Measurements from ENCODE around the gene C4orf17.
A peak's percentile ranks its signal among the peaks of the same experiment; 100 is the strongest.

The C4orf17 gene

DNA sequence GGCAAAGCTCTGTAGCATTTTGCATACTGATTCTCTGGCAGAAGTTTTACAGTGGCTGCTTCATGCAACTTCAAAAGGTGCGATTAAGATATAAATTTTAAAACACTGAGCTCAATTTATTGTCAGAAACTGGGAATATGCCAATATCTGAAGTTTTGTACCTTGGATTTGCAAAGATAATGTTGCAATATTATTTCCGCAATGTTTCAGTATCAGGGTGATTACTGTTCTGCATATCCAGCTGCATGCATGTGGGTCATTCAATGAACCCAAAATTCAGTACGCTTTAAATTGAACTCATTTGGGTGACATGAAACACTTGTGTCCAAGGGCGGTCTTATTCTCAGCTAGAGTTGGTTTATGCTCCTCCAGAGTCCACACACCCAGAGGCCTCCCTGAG lies 26.9 kb downstream of the C4orf17 start:
- DNase-seq (ENCODE audit: low read depth in 2 of 2) = no peak

DNA sequence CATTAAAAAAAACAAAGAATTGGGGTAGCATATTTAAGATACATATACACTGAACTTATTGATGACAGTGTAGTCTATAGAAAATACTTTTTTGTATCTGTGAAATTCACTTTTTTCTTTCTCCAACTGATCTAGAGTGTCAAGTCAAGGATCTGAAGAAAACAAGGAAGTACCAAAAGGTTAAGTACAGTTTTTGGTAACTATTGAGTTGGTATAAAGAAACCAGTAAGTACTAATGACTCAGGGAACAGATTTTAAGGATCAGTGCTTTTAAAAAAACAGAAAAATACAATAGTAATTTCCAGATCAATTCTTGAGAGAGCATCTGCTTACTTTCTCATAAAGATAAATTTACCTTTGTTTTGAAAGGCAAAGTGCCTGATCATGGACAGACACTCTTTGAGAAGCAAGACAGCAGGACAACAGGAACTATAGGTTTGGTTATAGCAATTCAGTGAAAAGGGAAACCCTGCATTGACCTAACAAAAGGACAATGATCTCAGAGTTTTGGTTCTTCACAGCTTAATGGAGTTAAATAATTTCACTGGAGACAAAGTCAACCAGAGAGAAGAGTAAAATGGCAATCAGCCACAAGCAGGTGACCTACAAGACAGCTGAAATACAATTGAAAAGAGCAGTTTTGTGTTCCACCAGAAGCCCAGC lies 29.6 kb downstream of the C4orf17 start:
- DNase-seq (ENCODE audit: low read depth in 2 of 2) = no peak

DNA sequence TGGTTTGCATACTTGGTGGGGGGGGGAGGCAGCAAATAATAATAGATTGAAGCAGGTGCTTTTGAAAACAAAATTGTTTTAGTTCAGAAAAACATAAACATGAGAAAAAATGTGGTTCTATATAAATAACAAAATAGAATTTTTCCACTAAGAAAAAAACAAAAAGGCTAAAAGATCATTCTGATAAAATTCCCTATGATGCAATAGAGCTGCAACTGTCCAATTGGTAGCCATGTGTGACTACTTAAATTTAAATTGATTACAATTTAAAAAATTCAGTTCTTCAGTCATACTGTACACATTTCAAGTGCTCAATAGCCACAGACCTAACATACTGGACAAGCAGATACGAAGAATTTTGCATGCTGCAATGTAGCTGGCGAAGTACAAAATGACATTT lies 42.1 kb downstream of the C4orf17 start:
- no peak for DNase-seq (ENCODE audit: low read depth in 2 of 2)

DNA sequence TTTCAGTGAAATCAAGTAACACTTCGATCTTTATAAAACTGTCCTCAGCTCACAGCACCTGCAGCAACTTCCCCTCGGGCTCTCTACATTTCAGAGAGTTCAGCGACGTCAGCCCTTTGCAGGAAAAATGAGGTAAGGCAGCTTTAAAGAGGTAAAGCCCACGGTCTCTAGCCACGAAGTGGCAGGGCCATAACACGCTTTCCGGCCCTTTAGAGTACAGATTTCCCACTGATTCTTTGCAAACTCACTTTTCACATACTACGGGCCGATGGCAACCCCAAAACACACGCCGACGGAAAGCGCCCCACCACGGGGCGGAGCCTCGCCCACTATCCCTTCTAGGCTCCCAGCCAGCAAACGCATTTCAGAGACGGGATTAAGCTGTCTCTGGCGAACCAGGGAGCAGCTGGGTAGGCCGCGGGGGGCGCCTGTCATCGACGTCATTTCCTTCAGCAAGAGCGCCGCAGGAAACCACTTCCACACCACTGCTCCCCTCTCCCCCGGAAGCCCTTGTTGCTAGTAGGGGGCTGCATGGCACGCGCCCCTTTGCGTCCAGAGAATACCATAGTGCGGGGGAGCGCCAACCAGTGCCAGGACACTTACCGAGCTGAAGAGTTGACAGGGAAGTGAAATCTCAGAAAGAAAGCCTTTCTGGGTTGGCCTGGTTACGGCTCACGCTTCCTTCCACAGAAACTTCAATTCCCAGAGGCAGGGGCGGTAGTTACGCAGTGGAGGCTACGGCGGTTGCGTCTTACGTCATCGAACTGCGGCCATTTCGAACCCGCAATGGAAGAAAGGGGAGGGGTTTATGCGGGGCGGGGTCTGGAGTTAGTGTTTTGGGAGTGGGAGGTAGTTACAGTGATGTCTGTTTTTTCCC lies 52.7 kb downstream of the C4orf17 start, which contains the start of gene TRMT10A:
Gene TRMT10A, minus strand, starts transcription at position 730 of the 877 bp plus-strand sequence. CDS start 4,701 bp downstream, outside the sequence.
- peak; percentile 94 to 95 for DNase-seq (ENCODE audit: low read depth in 2 of 2)

DNA sequence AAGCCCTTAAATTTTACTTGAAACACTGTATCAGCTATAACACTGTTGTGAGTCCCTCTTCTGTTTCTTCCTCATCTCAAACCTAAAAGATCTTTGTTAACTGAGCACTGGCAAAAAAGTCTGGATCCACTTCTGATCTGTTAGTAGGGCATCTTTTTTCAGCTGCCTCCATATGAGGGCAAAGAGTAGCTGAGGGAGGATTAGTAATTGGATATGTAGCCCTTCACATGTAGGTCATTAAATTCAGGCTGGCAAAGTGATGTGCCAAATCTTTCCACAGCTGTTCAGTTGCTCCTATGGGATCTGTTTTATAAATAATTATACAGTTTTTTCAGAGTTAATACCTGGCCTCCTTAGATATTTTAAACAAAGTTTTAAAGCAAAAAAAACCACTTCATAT lies 54.1 kb downstream of the C4orf17 start:
- no peak for DNase-seq (ENCODE audit: low read depth in 2 of 2)

DNA sequence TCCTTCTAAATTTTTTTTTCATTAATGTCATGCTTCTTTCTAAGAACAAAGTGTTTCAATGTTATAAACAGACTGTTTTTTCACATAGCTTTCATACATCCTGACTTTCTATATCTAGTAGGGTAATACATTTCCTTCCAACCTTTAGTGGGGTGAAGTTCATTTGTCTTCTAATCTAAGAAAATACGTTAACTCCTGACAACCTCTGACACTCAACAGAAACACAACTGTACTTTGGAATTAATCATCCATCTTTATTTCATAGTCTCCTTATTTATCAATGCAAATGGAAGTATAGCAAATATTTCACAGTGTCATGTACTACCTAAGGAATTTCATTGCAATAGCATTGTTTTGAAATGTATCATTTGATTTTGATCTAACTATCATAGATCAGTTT lies 61.1 kb downstream of the C4orf17 start:
- no peak for DNase-seq (ENCODE audit: low read depth in 2 of 2)

DNA sequence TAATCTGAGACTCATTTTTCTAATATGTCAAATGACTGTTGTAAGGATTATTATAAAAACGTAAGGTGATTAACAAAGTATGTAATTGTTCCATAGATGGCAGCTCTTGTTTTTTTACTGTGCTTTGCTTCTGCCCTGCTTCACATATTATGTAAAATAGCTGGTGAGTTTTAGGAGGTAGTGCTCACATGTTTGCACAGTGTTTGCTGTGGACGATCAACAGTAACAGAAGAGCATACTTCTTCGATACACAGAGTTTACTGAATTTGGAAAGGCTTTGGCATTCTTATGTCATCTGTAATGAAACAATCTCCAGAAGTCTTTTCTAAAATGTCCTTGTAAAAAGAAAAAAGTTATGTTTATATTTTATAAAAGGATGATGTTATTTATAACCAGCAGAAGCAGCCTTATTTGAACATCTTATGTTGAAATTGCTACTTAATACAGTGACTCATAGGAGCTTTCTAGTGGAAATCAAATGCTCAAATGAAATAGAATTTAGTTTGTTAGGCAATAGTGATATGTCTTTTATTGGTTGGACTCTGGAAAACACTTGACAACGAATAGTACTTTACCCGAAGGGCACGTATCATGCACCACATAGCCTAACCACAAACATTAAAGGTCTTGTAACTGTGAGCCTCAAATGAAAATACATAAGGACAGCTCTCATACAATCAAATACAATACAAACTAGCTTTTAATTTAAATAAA lies 61.9 kb downstream of the C4orf17 start:
- DNase-seq (ENCODE audit: low read depth in 2 of 2) = no peak

DNA sequence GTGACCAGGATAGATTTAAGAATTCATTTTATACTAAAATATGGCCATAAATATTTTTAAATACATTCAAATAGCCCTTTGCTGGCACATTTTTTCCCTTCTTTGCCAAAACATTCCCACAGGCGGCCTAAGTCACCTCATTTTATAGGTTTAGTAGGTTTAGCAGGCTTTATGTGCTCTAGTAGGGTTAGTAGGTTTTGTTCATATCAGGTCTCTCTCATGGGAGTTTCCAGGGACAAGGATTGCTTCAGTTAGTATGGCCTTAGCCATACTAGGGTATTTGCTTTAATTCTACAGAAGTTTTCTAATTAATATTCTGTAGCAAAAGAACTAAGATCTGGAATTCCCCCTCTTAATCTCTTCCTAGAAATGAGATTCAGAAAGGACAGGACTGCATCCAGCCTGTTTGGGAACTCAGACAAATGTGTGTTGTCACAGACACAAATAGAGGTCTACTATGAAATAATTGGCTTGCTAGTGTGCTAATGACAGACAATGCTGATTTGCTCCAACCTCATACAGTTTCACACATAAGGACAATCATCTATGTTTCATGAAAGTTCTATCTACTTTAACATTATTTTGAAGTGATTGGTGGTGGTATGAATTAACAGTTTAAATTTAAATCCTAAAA lies 63.0 kb downstream of the C4orf17 start:
- DNase-seq (ENCODE audit: low read depth in 2 of 2) = no peak

DNA sequence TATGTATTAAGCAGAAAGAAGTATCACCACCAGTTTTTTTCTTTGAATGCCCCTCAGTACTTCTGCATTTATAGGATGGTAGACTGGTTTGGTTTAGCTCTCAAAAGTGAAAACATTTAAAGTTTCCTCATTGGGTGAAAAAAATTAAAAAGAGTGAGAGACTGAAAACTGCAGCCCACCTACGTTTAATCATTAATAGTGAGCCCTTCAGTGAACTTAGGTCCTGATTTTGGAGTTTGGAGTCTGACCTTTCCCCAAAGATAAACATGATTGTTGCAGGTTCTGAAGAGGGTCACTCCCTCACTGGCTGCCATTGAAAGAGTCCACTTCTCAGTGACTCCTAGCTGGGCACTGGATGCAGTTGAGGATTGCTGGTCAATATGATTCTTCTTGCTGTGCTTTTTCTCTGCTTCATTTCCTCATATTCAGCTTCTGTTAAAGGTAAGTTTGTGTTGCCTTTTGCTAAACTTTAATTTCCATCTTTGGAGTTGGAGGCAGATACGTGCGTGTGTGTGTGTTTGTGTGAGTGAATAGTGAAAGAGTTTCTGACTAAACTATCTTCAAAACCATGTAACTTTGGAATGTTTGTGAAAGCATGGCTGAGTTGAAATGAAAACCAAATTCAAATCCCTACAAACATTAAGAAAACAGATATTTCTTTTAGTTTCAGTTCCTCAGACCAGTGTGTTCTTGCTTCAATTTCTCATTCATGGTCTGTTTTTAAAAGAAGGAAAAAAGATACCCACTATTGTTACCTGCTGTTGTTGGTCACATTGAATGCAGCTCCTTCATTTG lies 63.9 kb downstream of the C4orf17 start, which contains the start of gene MTTP:
Gene MTTP, plus strand, starts transcription at position 295 of the 795 bp plus-strand sequence. Its CDS starts 86 bp downstream, at position 381.
- DNase-seq (ENCODE audit: low read depth in 2 of 2) = no peak

DNA sequence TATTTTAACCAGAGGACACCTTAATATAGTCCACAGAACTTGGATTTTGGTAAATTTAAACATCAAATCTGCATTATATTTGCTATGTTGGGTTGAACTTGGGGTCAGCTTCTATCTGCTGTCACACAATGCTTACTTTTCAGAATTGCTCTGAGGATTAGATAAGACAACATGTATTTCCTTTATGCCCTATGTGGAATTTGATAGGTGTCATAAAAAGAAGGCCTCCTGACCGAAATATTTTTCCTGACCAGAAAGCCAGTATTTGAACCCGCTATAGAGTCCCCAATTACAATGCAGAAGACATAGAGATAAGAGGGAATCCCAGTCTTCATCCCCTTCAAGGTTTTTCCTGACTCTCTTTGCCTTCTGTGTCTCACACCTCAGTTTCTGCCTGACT lies 67.9 kb downstream of the C4orf17 start:
- no peak for DNase-seq (ENCODE audit: low read depth in 2 of 2)

DNA sequence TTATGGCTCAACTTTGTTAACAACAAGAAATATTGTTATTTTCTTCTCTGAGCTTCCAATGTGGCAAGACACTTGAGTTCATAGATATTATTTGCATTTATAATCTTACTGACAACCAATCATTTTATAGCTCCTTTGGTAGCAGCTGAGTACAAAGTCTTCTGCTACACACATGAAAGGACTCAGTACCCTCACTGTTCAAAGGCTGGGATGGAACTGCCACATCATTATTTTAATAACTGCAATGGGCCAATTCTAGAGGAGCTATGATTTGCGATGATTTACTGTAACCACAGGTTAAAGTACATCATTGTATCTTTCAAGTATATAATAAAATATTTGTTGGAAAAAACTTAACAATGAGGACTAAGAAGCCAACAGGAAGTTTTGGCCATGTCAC lies 74.7 kb downstream of the C4orf17 start:
- no peak for DNase-seq (ENCODE audit: low read depth in 2 of 2)

DNA sequence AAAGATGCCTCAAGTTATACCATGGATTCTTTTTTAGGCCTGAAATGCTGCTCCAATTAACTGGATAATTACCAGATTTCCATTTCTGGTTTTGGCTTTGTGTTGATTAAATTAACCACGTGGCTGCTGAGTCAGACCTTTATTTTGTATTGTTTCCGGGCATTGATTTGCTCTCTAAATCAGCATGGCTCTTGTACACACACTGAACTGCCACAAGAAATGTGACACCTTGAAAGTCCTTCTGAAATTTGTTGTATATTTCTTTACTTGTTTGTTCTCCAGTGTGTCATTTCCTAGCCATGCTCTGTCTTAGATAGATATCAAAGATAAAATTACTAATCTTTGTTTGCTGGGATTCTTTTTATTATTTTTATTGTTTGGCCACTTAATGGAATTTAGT lies 75.5 kb downstream of the C4orf17 start:
- no peak for DNase-seq (ENCODE audit: low read depth in 2 of 2)

DNA sequence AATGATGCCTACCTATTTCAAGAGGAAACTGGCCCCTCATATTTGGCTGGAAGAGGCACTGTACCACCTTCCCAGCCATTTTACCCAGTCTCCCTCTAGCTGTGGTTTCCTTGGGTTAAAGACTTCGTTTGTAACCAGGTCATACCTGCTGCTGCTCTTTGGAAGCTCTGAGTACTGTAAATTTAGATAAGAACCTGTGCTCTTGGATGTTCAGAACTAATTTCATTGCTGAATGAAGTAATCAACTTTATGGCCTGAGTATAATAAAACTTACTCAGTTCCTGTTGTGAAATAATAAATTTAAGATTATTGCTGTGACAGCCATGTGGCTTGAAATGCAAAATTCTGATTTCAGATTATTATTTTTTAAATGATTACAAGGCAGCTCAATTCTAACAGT lies 76.0 kb downstream of the C4orf17 start:
- DNase-seq (ENCODE audit: low read depth in 2 of 2) = no peak

DNA sequence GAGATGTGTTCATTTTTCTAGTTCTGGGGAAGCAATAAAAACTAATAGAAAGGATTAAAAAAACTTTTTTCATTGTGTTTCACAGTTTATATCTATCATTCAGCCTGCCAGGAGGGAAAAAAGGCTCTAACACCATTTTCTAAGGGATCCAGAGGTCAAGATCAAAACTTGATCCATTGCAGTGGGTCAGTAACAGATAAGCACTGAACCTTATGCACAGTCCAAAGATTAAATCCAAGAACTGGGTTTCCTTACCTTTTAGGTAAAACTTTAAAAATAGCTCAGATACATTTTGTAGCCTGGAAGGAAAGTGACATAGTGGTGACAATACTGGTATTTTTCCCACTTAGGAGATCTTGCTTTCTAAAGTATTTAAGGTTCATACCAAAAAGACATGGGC lies 76.5 kb downstream of the C4orf17 start:
- DNase-seq (ENCODE audit: low read depth in 2 of 2) = no peak

DNA sequence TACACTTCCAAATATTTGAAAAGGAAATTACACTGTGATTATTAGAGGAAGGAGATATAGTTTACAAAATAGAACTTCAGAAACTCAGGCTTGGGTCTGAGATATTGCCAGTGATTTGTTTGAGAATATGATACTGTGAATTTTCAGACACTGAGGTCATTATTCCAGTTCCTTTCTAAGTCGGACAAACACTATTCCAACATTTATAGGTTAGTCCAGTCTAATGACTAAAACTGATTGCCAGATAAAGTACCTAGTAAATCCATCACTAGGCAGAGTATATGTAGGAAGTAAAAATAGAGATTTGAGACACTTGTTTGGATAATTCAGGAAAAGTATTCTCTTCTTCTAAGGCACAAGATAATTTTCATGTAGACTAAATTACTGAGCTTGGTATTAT lies 77.0 kb downstream of the C4orf17 start:
- no peak for DNase-seq (ENCODE audit: low read depth in 2 of 2)

DNA sequence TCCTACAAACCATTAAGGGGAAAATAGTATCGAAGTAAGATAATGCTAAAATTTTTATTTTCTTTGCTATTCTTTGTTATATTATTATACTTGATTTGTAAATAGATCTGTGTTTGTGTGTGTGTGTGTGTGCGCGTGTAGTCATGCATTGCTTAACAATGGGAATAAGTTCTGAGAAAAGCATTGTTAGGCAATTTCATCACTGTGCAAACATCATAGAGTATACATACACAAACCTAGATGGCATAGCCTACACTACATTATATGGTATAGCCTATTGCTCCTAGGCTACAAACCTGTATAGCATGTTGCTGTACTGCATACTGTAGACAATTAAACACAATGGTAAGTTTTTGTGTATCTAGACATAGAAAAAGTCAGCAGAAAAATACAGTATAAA lies 80.9 kb downstream of the C4orf17 start:
- no peak for DNase-seq (ENCODE audit: low read depth in 2 of 2)

All from stimulated activated CD8-positive, alpha-beta memory T cell treated with anti-CD3 and anti-CD28 coated beads, Interleukin-15, amount 100 ng/mL, for 48 hours (primary cell).